GM12873 (cell line): ENCODE measurements around the gene GMCL1.

Source experiments
- CTCF ChIP-seq: IDR thresholded peaks from 2 replicates; pipeline ENCODE4 v1.5.1; 2012; ENCODE audit warnings: low read depth, mild to moderate bottlenecking, moderate library complexity, low read length, control low read depth; ENCODE audit not compliant: insufficient read depth; ENCODE audit errors: missing control alignments

Gene GMCL1

GRCh38 chr2:69914164-69914949 is 84.9 kb downstream of the GMCL1 start:
- TF ChIP-seq CTCF, result peak; percentile 2

- TF ChIP-seq CTCF, result no peak
Measured at GRCh38 chr2:69914950-69915945, 85.8 kb downstream of the GMCL1 start, which contains the start of gene MXD1. MXD1 (plus strand) TSS chr2:69915109; CDS start chr2:69915331, 222 bp downstream.

GRCh38 chr2:69916106-69916505 is 86.6 kb downstream of the GMCL1 start:
- TF ChIP-seq CTCF, result no peak

- no peak for TF ChIP-seq CTCF
Measured at GRCh38 chr2:69917852-69918251, 88.4 kb downstream of the GMCL1 start.

GRCh38 chr2:69918401-69918800 is 88.9 kb downstream of the GMCL1 start:
- no peak for TF ChIP-seq CTCF

- TF ChIP-seq CTCF, result no peak
Measured at GRCh38 chr2:69923116-69923515, 93.7 kb downstream of the GMCL1 start.
